T-helper 9 cell (primary cell): ENCODE results near the gene STX18.
"Not testable (repeated sequence)": the region's sequence is repeated elsewhere in the genome, so short reads cannot be mapped to it uniquely, and the experiment has no call there.

Experiments used
- DNase-seq: peaks from one replicate; pipeline ENCODE4 v3.0.0-alpha.2; 2020
- total RNA-seq, 2 donors: gene quantifications; one replicate each; lab custom pipeline; 2026; lab: John Stamatoyannopoulos, UW

STX18 gene
- total RNA-seq, result 27.5 to 40.4 reads per million in 2 donors

DNA sequence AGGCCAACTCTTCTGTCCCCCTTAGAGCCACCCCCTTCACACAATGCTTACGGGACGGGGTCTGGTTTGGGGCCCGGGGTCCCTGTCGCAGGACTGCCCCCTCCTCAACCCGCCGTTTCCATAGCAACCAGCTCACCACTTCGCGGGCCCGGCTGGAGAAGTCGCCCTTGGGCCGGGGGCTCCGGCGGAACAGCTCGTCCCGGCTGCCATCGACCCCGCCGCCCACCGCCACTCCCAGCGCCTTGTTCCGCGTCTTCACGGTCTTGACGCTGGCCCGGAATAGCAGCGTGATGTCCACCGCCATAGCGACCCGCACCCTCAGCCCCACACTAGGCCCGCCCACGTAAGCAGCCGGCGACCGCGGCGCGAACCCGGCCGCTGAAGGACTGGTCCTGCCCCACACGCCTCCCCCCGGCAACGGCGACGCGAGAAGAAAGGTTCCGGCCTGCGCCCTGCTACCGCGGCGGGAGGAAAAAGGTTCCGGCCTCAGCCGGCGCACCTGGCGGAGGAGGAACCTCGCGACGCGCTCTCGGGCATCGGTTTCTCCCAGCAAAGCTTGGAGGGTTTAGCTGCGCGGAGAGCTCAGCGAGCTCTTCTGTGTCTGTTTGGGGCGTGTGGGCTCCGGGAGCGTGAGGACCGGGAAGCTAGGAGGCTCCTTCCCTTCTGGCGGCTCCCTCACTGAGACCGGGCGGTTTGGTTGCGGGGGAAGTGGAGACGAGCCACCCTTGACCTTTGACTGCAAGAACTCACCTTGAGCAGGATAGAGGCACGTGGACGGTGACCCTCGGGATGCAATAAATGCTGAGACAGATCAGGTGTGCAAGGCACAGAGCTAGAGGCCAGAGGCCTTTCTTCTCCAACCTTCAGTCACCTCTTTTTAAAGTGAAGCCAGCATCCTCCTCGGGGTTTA is at the start of gene STX18:
STX18 (minus strand) TSS at position 388 of the 910 bp plus-strand sequence; CDS start at position 304, 84 bp downstream.
- peak; percentile 82 for DNase-seq

DNA sequence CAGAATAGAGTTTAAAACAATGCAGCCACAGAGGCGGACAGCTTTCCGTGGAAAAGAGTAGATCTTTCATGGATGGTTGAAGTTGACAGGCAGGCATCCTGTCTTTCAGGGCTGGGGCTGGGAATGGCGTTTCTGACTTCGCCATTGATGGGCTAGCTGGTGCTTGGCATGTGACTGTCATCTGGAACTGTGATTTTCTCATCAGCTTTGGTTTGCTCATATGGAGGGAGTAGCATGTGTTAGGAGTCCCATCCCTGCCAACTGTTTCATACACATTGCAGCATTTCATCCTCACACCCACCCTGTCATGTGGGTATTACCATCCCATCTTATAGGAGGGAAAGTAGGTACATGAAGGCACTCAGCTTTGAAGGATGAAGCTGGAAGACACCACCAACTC is 49.2 kb upstream of the STX18 start:
- DNase-seq, result no peak

GRCh38 chr4:4590546-4590945 is 48.7 kb upstream of the STX18 start:
- DNase-seq, result no peak

- DNase-seq, result no peak
Observed at GRCh38 chr4:4585012-4585670, 43.3 kb upstream of the STX18 start.

DNA sequence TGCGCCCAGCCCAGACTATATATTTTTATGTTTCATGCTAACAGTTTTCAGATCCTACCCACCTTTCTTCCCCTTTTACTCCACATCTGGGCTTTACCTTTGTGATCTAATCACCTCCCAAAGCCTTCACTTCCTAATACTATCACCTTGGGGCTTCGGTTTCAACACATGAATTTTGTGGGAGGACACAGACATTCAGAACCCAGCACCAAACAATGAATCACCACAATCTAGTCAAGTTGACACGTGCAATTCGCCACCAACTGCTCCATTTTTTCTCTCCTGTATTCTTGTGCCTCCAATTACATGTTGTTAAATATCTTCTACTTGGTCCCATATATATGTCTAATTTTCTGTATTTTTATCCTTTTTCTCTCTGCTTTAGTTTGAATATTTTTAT is 41.8 kb upstream of the STX18 start:
- no peak for DNase-seq

- DNase-seq, result no peak
Observed at GRCh38 chr4:4582653-4583052, 40.8 kb upstream of the STX18 start.

GRCh38 chr4:4580494-4580893 is 38.6 kb upstream of the STX18 start:
- DNase-seq, result no peak

GRCh38 chr4:4578981-4579380 is 37.1 kb upstream of the STX18 start:
- no peak for DNase-seq

DNA sequence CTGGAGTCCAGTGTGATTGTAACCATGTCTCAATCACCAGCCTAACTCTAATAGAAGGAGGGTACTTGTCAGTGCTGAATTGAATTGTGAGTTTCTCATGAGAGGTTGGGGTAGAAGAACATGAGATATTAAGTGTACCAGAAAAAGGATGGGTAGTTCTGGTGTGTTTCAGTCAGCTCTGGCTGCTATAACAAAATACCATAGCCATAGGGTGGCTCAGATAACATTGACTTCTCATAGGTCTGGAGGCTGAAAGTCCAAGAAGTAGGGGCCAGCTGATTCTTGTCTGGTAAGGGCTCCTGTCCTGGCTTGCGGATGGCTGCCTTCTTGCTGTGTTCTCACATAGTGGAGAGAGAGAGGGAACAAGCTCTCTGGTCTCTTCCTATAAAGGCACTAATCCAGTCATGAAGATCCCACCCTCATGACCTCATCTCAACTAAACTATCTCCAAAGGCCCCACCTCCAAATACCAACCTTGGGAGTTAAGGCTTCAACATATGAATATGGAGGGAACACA is 35.6 kb upstream of the STX18 start:
- DNase-seq, result no peak

- DNase-seq, result peak; percentile 54
Observed at GRCh38 chr4:4575284-4576211, 33.7 kb upstream of the STX18 start.

DNA sequence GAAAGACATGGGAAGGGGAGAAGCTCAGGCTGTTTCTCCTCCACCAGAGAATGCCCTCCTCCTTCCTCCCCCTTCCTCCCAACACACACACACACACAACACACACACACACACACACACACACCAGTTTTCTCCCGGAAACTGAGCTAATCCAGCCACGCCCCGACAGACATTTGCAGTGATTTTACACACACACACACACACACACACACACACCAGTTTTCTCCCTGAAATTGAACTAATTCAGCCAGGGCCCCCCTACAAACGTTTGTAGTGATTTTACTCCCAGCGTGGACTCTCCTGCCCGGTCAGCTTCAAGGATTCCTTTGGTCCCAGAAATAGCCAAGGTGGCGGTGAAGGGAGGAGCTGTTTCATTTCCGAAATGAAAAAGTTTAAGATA is 32.9 kb upstream of the STX18 start:
- peak; percentile 16 for DNase-seq

DNA sequence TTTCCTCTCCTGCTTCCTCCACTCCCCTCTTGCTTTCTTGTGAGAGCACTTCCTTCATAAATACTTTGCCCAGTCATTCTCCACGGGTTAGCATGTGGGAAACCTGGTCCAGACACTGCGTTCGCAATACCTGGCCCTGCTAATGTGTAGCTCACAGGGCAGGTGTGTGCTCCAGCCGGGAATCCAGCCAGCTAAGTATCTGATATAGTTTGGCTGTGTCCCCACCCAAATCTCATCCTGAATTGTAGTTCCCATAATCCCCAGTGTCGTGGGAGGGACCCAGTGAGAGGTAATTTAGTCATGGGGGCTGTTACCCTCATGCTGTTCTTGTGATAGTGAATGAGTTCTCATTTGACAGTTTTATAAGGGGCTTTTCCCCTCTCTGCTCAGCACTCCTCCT is 32.2 kb upstream of the STX18 start:
- no peak for DNase-seq

GRCh38 chr4:4572821-4573220 is 31.0 kb upstream of the STX18 start:
- DNase-seq, result no peak

DNA sequence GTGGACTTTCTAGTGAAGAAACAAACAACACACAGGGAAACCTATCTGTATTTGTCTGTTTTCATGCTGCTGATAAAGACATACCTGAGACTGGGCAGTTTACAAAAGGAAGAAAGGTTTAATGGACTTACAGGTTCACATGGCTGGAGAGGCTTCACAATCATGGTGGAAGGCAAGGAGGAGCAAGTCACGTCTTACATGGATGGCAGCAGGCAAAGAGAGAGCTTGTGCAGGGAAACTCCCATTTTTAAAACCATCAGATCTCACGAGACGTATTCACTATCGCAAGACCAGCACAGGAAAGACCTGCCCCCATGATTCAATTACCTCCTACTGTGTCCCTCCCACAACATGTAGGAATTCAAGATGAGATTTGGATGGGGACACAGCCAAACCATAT is 28.0 kb upstream of the STX18 start:
- DNase-seq, result not testable (repeated sequence)

- no peak for DNase-seq
Observed at GRCh38 chr4:4568806-4569427, 27.1 kb upstream of the STX18 start.

DNA sequence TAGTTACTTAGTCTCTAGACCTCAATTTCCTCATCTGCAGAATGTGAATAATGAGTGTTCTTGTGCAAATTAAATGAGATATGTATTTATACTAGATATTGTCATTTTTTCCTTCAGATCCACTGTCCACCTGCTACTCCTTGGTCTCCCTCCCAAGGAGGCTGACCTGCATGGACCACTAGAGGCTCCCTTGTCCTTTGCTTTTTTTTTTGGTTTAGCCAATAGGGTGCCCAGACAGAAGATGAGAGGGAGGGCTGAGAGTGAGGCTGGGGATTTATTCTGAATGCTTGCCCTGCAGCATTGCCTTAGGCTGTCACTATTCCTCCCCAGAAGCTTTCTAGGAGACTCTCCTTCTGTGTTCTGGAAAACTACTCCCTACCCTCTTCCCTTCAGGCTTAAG is 24.5 kb upstream of the STX18 start:
- DNase-seq, result not testable (repeated sequence)

GRCh38 chr4:4564522-4564921 is 22.7 kb upstream of the STX18 start:
- no peak for DNase-seq

GRCh38 chr4:4560642-4561041 is 18.8 kb upstream of the STX18 start:
- no peak for DNase-seq

DNA sequence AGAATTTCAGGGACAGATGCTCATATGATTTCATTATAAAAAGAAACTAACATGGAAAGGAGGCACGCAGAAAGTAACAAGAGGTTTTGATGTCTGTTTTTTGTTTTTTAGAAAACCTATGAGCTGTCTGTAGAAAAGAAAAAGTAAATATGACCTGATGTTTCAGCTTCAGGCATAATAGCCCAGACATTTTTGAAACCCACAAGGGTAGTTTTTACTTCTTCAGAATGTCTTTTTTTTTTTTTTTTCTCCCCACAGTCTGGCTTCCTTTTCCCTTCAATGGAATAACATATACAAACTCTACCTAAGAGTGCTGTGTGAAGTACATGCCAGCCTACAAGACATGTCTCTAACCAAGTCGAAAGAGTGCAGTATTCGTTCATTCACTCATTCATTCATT is 18.3 kb upstream of the STX18 start:
- DNase-seq, result no peak

GRCh38 chr4:4559596-4559995 is 17.7 kb upstream of the STX18 start:
- no peak for DNase-seq

- DNase-seq, result no peak
Observed at GRCh38 chr4:4558881-4559280, 17.0 kb upstream of the STX18 start.

DNA sequence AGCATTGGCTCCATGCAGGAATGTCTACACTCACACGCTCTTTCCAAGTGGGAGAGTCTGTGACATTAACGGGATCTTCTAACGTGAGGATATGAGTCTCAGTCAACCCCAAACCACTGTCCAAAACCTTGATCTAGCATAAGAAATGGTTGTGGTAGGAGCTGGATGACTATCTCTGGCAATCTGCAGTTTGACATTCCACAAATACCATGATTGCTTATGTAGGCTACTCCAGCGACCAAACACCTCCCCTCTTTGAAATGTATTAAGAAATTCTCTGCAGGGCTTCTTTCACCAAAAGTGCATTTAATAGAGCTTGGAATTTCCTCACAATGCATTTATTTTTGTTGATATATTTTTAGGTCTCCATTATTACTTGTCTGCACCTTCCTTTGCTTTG is 14.1 kb upstream of the STX18 start:
- no peak for DNase-seq
